ENCODE data around the gene FGR.
"Not testable (repeated sequence)": the region's sequence is repeated elsewhere in the genome, so short reads cannot be mapped to it uniquely, and the experiment has no call there.

FGR gene

GRCh38 chr1:27632387-27633297, 2.3 kb downstream of the FGR start:
- Histone ChIP-seq H3K4me2 (ENCODE audit: insufficient read depth, low read length, poor library complexity, severe bottlenecking) (no peak overlapping the region), H4K91ac (ENCODE audit: low read depth, low read length, poor library complexity) (no peak overlapping the region), H2BK120ac (ENCODE audit: low read depth, low read length) (no peak overlapping the region), H3K4me1 (ENCODE audit: control insufficient read depth in 2 of 2, insufficient read depth in 1 of 2, low read depth in 1 of 2, low read length in 2 of 2) (peaks cover 1 to 26% of the 10 kb centered on the region in 2 donors), H3K9ac (ENCODE audit: low read depth, low read length, poor library complexity) (no peak overlapping the region), H3K4ac (ENCODE audit: low read length) (no peak overlapping the region), H3K27me3 (ENCODE audit: control insufficient read depth in 3 of 3, insufficient read depth in 3 of 3, low read depth in 1 of 3, low read length in 3 of 3) (peaks cover 0 to 36% (median 15%) of the 10 kb centered on the region in 3 experiments), H3K9me3 (replicated peaks in 1 of 2; ENCODE audit: control insufficient read depth in 2 of 2, insufficient read depth in 1 of 2, low read depth in 1 of 2, low read length in 2 of 2) (no peaks in the 10 kb centered on the region), H3K4me3 (ENCODE audit: low read length in 2 of 2) (no peak overlapping the region), H3K23ac (ENCODE audit: low read depth, low read length, poor library complexity) (no peak overlapping the region), H2BK5ac (ENCODE audit: low read length) (no peak overlapping the region), H3K18ac (ENCODE audit: low read length) (peak overlapping the region; percentile 9), H4K8ac (ENCODE audit: low read depth, low read length) (no peak overlapping the region), H2AK5ac (ENCODE audit: low read depth, low read length) (no peak overlapping the region), H3K27ac (replicated peaks; ENCODE audit: low read length) (no peak overlapping the region), H2AFZ (ENCODE audit: low read length) (no peak overlapping the region), H2BK12ac (ENCODE audit: low read length) (no peak overlapping the region), H2BK15ac (ENCODE audit: low read length) (no peak overlapping the region), H3K79me1 (ENCODE audit: low read depth, low read length) (no peaks in the 10 kb centered on the region), H3K14ac (ENCODE audit: low read length) (no peak overlapping the region), H3K36me3 (replicated peaks in 1 of 2; ENCODE audit: control insufficient read depth in 2 of 2, insufficient read depth in 2 of 2, low read length in 2 of 2) (no peaks in the 10 kb centered on the region)
- DNase-seq (ENCODE audit: low spot score) = no peak
- no CpG with 5 or more reads among the region's 14 CpGs for WGBS, 2 donors (ENCODE audit: extremely low coverage in 2 of 2, insufficient read length in 2 of 2, insufficient replicate concordance in 1 of 2)

- H3K18ac ChIP-seq (ENCODE audit: low read length) = no peak overlapping the region
- H3K4ac ChIP-seq (ENCODE audit: low read length) = no peak overlapping the region
- peaks cover 1 to 25% of the 10 kb centered on the region in 2 donors for H3K4me1 ChIP-seq (ENCODE audit: control insufficient read depth in 2 of 2, insufficient read depth in 1 of 2, low read depth in 1 of 2, low read length in 2 of 2)
- no peaks in the 10 kb centered on the region for H3K79me1 ChIP-seq (ENCODE audit: low read depth, low read length)
- no peaks in the 10 kb centered on the region for H3K9me3 ChIP-seq (replicated peaks in 1 of 2; ENCODE audit: control insufficient read depth in 2 of 2, insufficient read depth in 1 of 2, low read depth in 1 of 2, low read length in 2 of 2)
- H3K4me3 ChIP-seq (ENCODE audit: low read length in 2 of 2) = no peak overlapping the region
- H3K14ac ChIP-seq (ENCODE audit: low read length) = no peak overlapping the region
- no peak overlapping the region for H4K91ac ChIP-seq (ENCODE audit: low read depth, low read length, poor library complexity)
- no peak overlapping the region for H3K27ac ChIP-seq (replicated peaks; ENCODE audit: low read length)
- WGBS, 2 donors (ENCODE audit: extremely low coverage in 2 of 2, insufficient read length in 2 of 2, insufficient replicate concordance in 1 of 2) = no CpG with 5 or more reads among the region's 5 CpGs
- no peak overlapping the region for H2BK15ac ChIP-seq (ENCODE audit: low read length)
- H3K9ac ChIP-seq (ENCODE audit: low read depth, low read length, poor library complexity) = no peak overlapping the region
- peaks cover 0 to 36% (median 15%) of the 10 kb centered on the region in 3 experiments for H3K27me3 ChIP-seq (ENCODE audit: control insufficient read depth in 3 of 3, insufficient read depth in 3 of 3, low read depth in 1 of 3, low read length in 3 of 3)
- H2AK5ac ChIP-seq (ENCODE audit: low read depth, low read length) = peak overlapping the region; percentile 6
- H3K4me2 ChIP-seq (ENCODE audit: insufficient read depth, low read length, poor library complexity, severe bottlenecking) = no peak overlapping the region
- no peak overlapping the region for H4K8ac ChIP-seq (ENCODE audit: low read depth, low read length)
- peak overlapping the region; percentile 51 for H2AFZ ChIP-seq (ENCODE audit: low read length)
- H2BK5ac ChIP-seq (ENCODE audit: low read length) = no peak overlapping the region
- H3K23ac ChIP-seq (ENCODE audit: low read depth, low read length, poor library complexity) = no peak overlapping the region
- no peak overlapping the region for H2BK120ac ChIP-seq (ENCODE audit: low read depth, low read length)
- no peaks in the 10 kb centered on the region for H3K36me3 ChIP-seq (replicated peaks in 1 of 2; ENCODE audit: control insufficient read depth in 2 of 2, insufficient read depth in 2 of 2, low read length in 2 of 2)
- DNase-seq (ENCODE audit: low spot score) = no peak
- H2BK12ac ChIP-seq (ENCODE audit: low read length) = no peak overlapping the region
Measured at GRCh38 chr1:27630859-27631491, 4.0 kb downstream of the FGR start.

GRCh38 chr1:27628712-27629111, 6.3 kb downstream of the FGR start:
- Histone ChIP-seq H3K27ac (replicated peaks; ENCODE audit: low read length) (no peak overlapping the region), H3K18ac (ENCODE audit: low read length) (peak overlapping the region; percentile 15), H4K8ac (ENCODE audit: low read depth, low read length) (no peak overlapping the region), H2BK5ac (ENCODE audit: low read length) (no peak overlapping the region), H3K4me1 (ENCODE audit: control insufficient read depth in 2 of 2, insufficient read depth in 1 of 2, low read depth in 1 of 2, low read length in 2 of 2) (peaks cover 1 to 38% of the 10 kb centered on the region in 2 donors), H3K9me3 (replicated peaks in 1 of 2; ENCODE audit: control insufficient read depth in 2 of 2, insufficient read depth in 1 of 2, low read depth in 1 of 2, low read length in 2 of 2) (no peaks in the 10 kb centered on the region), H3K14ac (ENCODE audit: low read length) (no peak overlapping the region), H3K23ac (ENCODE audit: low read depth, low read length, poor library complexity) (no peak overlapping the region), H3K79me1 (ENCODE audit: low read depth, low read length) (no peaks in the 10 kb centered on the region), H3K4me2 (ENCODE audit: insufficient read depth, low read length, poor library complexity, severe bottlenecking) (no peak overlapping the region), H3K36me3 (replicated peaks in 1 of 2; ENCODE audit: control insufficient read depth in 2 of 2, insufficient read depth in 2 of 2, low read length in 2 of 2) (no peaks in the 10 kb centered on the region), H2AFZ (ENCODE audit: low read length) (peak overlapping the region; percentile 77), H2BK12ac (ENCODE audit: low read length) (no peak overlapping the region), H2BK15ac (ENCODE audit: low read length) (no peak overlapping the region), H2AK5ac (ENCODE audit: low read depth, low read length) (no peak overlapping the region), H4K91ac (ENCODE audit: low read depth, low read length, poor library complexity) (no peak overlapping the region), H2BK120ac (ENCODE audit: low read depth, low read length) (no peak overlapping the region), H3K27me3 (ENCODE audit: control insufficient read depth in 3 of 3, insufficient read depth in 3 of 3, low read depth in 1 of 3, low read length in 3 of 3) (peaks cover 0 to 14% (median under 1%) of the 10 kb centered on the region in 3 experiments), H3K9ac (ENCODE audit: low read depth, low read length, poor library complexity) (no peak overlapping the region), H3K4me3 (ENCODE audit: low read length in 2 of 2) (no peak overlapping the region), H3K4ac (ENCODE audit: low read length) (no peak overlapping the region)
- no CpG with 5 or more reads among the region's 3 CpGs for WGBS, 2 donors (ENCODE audit: extremely low coverage in 2 of 2, insufficient read length in 2 of 2, insufficient replicate concordance in 1 of 2)
- DNase-seq (ENCODE audit: low spot score) = no peak

- H3K14ac ChIP-seq (ENCODE audit: low read length); H3K4me2 ChIP-seq (ENCODE audit: insufficient read depth, low read length, poor library complexity, severe bottlenecking); H4K8ac ChIP-seq (ENCODE audit: low read depth, low read length); H2BK120ac ChIP-seq (ENCODE audit: low read depth, low read length); H3K18ac ChIP-seq (ENCODE audit: low read length); H3K9me3 ChIP-seq (replicated peaks in 1 of 2; ENCODE audit: control insufficient read depth in 2 of 2, insufficient read depth in 1 of 2, low read depth in 1 of 2, low read length in 2 of 2); H3K23ac ChIP-seq (ENCODE audit: low read depth, low read length, poor library complexity); H4K91ac ChIP-seq (ENCODE audit: low read depth, low read length, poor library complexity); H2BK12ac ChIP-seq (ENCODE audit: low read length); H3K9ac ChIP-seq (ENCODE audit: low read depth, low read length, poor library complexity); H3K27me3 ChIP-seq (ENCODE audit: control insufficient read depth in 3 of 3, insufficient read depth in 3 of 3, low read depth in 1 of 3, low read length in 3 of 3); H3K27ac ChIP-seq (replicated peaks; ENCODE audit: low read length); H3K79me1 ChIP-seq (ENCODE audit: low read depth, low read length); H2BK15ac ChIP-seq (ENCODE audit: low read length); H2AFZ ChIP-seq (ENCODE audit: low read length); H3K4ac ChIP-seq (ENCODE audit: low read length); H2BK5ac ChIP-seq (ENCODE audit: low read length); H3K36me3 ChIP-seq (replicated peaks in 1 of 2; ENCODE audit: control insufficient read depth in 2 of 2, insufficient read depth in 2 of 2, low read length in 2 of 2); DNase-seq (ENCODE audit: low spot score); H2AK5ac ChIP-seq (ENCODE audit: low read depth, low read length); H3K4me3 ChIP-seq (ENCODE audit: low read length in 2 of 2): not testable (repeated sequence)
- WGBS, 2 donors (ENCODE audit: extremely low coverage in 2 of 2, insufficient read length in 2 of 2, insufficient replicate concordance in 1 of 2) = no CpG with 5 or more reads among the region's 4 CpGs
- H3K4me1 ChIP-seq (ENCODE audit: control insufficient read depth in 2 of 2, insufficient read depth in 1 of 2, low read depth in 1 of 2, low read length in 2 of 2) = peaks cover 1 to 38% of the 10 kb centered on the region in 2 donors
Measured at GRCh38 chr1:27627733-27628132, 7.3 kb downstream of the FGR start.

Measured in neuronal stem cell (in vitro differentiated cells).